ENCODE data around the gene UBR4.
A peak's percentile ranks its signal among the peaks of the same experiment; 100 is the strongest.
"Not testable (repeated sequence)": the region's sequence is repeated elsewhere in the genome, so short reads cannot be mapped to it uniquely, and the experiment has no call there.

UBR4 gene

DNA sequence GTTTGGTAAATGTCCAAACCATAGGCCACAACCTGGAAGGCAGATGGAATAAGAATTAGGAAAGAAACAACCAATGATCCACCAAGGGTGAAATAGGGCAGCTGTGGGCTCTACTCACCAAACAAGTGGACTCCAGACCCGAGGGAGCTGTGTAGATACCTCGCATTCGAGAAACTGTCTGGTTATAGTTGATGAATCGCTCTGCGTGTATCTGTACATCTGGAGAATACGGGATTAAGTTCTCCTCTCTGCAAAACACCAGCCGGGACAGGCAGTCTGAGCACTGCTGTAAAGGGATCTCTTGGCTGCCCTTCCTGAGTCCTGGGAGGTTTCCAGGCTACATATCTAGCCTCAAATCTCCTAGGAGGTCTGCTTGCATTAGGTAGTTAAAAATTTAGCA lies 9.4 kb upstream of the UBR4 start:
- H3K4me3 ChIP-seq (replicated peaks; ENCODE audit: low read depth, low read length): no peak overlapping the region
- TF ChIP-seq, protein P1, sequence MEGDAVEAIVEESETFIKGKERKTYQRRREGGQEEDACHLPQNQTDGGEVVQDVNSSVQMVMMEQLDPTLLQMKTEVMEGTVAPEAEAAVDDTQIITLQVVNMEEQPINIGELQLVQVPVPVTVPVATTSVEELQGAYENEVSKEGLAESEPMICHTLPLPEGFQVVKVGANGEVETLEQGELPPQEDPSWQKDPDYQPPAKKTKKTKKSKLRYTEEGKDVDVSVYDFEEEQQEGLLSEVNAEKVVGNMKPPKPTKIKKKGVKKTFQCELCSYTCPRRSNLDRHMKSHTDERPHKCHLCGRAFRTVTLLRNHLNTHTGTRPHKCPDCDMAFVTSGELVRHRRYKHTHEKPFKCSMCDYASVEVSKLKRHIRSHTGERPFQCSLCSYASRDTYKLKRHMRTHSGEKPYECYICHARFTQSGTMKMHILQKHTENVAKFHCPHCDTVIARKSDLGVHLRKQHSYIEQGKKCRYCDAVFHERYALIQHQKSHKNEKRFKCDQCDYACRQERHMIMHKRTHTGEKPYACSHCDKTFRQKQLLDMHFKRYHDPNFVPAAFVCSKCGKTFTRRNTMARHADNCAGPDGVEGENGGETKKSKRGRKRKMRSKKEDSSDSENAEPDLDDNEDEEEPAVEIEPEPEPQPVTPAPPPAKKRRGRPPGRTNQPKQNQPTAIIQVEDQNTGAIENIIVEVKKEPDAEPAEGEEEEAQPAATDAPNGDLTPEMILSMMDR (IDR thresholded peaks at IDR 0.05; ENCODE audit: low read depth, low read length, missing control alignments): no peak
- no peak for DNase-seq (ENCODE audit: extremely low read depth, low read depth)

DNA sequence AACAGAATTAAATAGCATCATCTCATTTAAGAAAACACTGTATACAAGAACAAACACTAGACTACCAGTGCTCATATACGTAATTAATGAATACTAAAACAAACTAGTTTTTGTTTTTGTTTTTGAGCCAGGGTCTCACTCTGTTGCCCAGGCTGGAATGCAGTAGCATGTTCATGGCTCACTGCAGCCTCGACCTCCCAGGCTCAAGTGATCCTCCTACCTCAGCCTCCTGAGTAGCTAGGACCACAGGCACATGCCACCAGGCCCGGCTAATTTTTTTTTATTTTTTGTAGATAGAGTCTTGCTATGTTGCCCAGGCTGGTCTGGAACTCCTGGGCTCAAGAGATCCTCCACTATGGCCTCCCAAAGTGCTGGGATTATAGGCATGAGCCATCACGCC lies 6.5 kb upstream of the UBR4 start:
- DNase-seq (ENCODE audit: extremely low read depth, low read depth); H3K4me3 ChIP-seq (replicated peaks; ENCODE audit: low read depth, low read length): not testable (repeated sequence)

DNA sequence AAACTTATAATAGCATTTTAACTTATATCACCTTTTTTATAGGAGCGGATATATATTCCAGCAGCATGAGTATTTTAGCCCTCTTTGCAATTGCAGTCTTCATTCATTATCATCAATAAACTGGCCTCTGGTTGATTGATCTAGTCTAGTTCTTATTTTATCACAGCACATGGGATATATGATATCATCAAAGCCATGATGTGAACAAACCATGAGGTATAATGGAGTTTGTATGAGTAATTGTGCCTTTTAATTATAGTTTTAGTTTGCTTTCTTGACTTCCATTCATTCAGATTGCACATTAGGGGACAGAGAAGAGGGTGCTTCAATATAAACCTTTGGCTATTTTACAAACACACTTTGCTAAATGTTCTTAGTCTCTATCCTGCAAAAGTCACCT lies 3.5 kb upstream of the UBR4 start:
- no peak overlapping the region for H3K4me3 ChIP-seq (replicated peaks; ENCODE audit: low read depth, low read length)
- DNase-seq (ENCODE audit: extremely low read depth, low read depth): no peak
- TF ChIP-seq, protein P1 (IDR thresholded peaks at IDR 0.05; ENCODE audit: low read depth, low read length, missing control alignments): no peak

DNA sequence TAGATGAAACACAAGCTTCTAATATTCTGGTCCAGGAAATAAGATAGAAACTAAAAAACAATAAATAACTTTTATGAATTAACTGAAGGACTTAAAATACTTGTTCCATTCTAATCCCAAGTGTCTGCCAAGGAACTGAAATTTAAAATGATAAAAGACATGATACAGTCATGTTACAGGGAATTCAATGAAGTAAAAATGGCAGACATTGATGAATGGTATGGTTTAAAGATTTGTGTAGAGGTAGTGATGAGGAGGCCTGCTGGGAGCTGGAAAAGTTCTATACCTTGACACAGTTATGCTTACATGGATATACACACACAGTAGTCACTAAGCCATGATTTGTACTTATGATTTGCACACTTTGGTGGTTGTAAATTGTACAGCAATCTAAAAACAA lies 2.1 kb upstream of the UBR4 start:
- TF ChIP-seq, protein P1 (IDR thresholded peaks at IDR 0.05; ENCODE audit: low read depth, low read length, missing control alignments): no peak

DNA sequence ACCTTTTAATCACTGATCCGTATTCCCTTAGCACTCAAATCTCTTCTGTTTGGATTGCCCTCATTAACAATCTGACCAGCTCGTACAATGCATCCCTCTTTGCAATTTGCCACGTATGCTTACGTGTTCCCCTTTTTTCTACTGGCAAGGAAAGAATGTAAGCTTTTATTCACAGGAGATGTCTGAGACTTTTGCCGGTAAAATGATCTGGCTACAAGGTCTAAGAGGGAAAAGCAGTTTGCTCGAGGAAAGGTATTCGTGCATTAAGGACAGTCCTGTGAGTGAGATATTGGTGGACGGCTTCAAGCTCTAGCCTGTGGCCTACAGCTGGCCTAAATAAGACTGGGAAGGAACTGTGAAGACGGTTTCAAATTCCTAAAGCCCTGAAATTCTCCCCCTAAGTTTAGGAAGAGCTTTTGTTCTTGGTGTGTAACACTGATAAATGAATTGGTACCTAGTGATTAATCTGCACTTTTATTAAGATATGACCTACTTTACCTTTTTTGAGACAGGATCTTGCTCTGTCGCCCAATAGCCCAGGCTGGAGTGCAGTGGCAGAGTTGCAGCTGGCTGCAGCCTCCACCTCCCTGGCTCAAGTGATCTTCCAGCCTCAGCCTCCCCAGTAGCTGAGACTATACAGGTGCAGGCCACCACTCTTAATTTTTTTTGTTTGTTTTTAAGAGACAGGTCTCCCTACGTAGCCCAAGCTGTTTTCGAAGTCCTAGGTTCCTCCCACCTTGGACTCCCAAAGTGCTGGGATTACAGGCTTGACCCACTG lies 895 bp upstream of the UBR4 start:
- no peak for DNase-seq (ENCODE audit: extremely low read depth, low read depth)
- TF ChIP-seq, protein P1 (IDR thresholded peaks at IDR 0.05; ENCODE audit: low read depth, low read length, missing control alignments): no peak
- peak overlapping the region; percentile 63 for H3K4me3 ChIP-seq (replicated peaks; ENCODE audit: low read depth, low read length)

More for the DNA sequence above, 2.1 kb upstream of the UBR4 start:
- no peak overlapping the region; the same call in 1 of the 2 replicates for H3K4me3 ChIP-seq (replicated peaks; ENCODE audit: low read depth, low read length)
- DNase-seq (ENCODE audit: extremely low read depth, low read depth): no peak

DNA sequence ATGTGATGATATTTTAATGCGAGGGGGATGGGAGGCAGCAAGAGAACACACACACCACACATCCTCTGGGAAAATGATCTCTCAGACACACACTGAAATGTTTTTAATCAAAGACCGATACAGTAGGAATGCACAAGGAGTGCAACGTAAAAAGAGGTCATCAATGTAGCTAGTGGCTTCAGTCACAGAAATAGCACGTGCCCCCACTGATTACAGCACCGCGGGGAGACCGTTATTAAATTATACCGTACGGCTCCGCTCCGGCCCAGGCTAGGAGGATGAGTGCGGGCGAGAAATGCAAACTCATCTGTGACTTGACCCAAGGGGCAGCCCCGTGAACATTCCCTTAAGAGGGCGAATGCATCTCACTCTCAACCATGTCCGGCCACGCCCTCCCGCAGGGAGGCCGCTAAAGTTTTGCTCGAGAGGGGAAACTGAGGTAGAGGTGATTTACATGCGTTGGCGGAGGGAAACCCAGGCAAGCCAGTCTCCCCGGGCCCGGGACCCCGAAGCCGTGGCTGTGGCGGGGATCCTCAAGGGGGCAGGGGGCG lies 552 bp downstream of the UBR4 start:
- H3K4me3 ChIP-seq (replicated peaks; ENCODE audit: low read depth, low read length): peak overlapping the region; percentile 63
- TF ChIP-seq, protein P1 (IDR thresholded peaks at IDR 0.05; ENCODE audit: low read depth, low read length, missing control alignments): no peak
- no peak for DNase-seq (ENCODE audit: extremely low read depth, low read depth)

DNA sequence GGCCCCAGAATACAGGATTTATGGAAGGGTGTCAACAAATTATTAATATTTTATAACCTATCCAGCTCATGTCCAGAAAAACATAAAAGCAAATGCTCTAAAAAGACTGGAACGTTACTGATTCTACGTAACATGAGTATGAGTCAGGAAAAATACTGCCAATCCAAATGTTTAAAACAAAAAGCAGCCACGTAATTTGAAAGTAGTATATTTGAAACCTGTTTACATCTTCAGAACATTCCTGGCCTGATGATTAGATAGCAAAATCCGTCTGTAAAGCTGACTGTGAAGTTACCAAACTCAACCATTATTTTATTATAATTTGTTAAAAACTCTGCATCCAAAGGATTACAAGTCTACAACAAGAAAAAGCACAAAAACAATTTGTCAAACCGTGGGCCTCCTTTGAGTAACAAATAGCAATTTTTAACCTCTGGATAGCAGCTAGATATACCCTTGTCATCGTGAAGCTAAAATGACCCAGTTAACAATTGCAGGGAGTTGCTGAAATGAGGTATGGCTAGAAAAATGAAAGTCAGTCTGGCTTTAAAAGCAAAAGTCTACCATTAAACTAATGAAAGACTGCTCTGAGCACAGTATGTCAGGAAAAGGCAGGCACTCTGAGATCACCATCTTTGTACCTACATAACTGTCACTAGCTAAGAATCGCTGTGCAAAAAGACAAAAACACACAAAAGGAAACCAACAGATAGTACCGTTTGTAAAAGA lies 1.2 kb downstream of the UBR4 start:
- DNase-seq (ENCODE audit: extremely low read depth, low read depth): no peak
- TF ChIP-seq, protein P1 (IDR thresholded peaks at IDR 0.05; ENCODE audit: low read depth, low read length, missing control alignments): no peak
- H3K4me3 ChIP-seq (replicated peaks; ENCODE audit: low read depth, low read length): peak overlapping the region; percentile 63
